K562 (cell line): ENCODE data around the gene ICAM2. TPM values are rescaled to one million over a fixed set of nuclear protein-coding genes. Genes with fewer than 3 reads are reported as not detected.
A peak's percentile ranks its signal among the peaks of the same experiment; 100 is the strongest.

ENCODE experiments used
- ARNT ChIP-seq, 2 experiments: fragments of 450-650 bp; IDR thresholded peaks; 2 replicates each; pipeline ENCODE4 v1.6.1; 2016; ENCODE audit warnings: mild to moderate bottlenecking in 1 of 2
- DPF2 ChIP-seq: fragments of 450-650 bp; IDR thresholded peaks from 2 replicates; pipeline ENCODE4 v1.6.1; 2016
- EP400 ChIP-seq: fragments of 450-650 bp; IDR thresholded peaks from 2 replicates; pipeline ENCODE4 v1.6.1; 2017; ENCODE audit warnings: antibody characterized with exemption, mild to moderate bottlenecking, moderate library complexity
- HDAC3 ChIP-seq: fragments of 450-650 bp; IDR thresholded peaks from 2 replicates; pipeline ENCODE4 v1.6.1; 2018; ENCODE audit warnings: borderline replicate concordance, mild to moderate bottlenecking, moderate library complexity; ENCODE audit not compliant: partially characterized antibody
- KDM1A ChIP-seq, 2 experiments: fragments of 450-650 bp; IDR thresholded peaks; 2 replicates each; pipeline ENCODE4 v1.6.1; 2016; ENCODE audit warnings: mild to moderate bottlenecking in 2 of 2
- MTA2 ChIP-seq: fragments of 450-650 bp; IDR thresholded peaks from 2 replicates; pipeline ENCODE4 v1.6.1; 2016; ENCODE audit warnings: low read depth
- MYNN ChIP-seq, 2 experiments: sonication (generic); formaldehyde crosslinking in 1 of 2; IDR thresholded peaks; 2 replicates each; pipeline versions ENCODE4 v1.5.0 to v1.6.1; 2016 to 2020; ENCODE audit warnings: antibody characterized with exemption in 1 of 2, missing genetic modification reagents in 1 of 2
- PHB2 ChIP-seq: fragments of 450-650 bp; IDR thresholded peaks from 2 replicates; pipeline ENCODE4 v1.6.1; 2017; ENCODE audit warnings: low read depth
- POLR2AphosphoS5 ChIP-seq: IDR thresholded peaks from 2 replicates; pipeline ENCODE4 v1.6.1; 2011; ENCODE audit warnings: mild to moderate bottlenecking, low read depth, low read length, moderate library complexity; ENCODE audit not compliant: control insufficient read depth, insufficient read depth
- RBBP5 ChIP-seq: fragments of 200-600 bp; sonication (generic); IDR thresholded peaks from 2 replicates; pipeline ENCODE4 v1.6.1; 2012; ENCODE audit warnings: borderline replicate concordance, mild to moderate bottlenecking, low read length, control low read depth, inconsistent platforms; ENCODE audit not compliant: insufficient read depth, poor library complexity, severe bottlenecking
- RBFOX2 ChIP-seq: fragments of 200-400 bp; formaldehyde crosslinking; IDR thresholded peaks from 2 replicates; pipeline ENCODE4 v1.6.1; 2017; ENCODE audit warnings: low read depth, mild to moderate bottlenecking, low read length, moderate library complexity
- SRF ChIP-seq, 2 experiments: fragments of 250-450, 450-650 bp in 1 of 2; sonication (Bioruptor Pico) in 1 of 2; sonication (generic) in 1 of 2; formaldehyde crosslinking; IDR thresholded peaks; 2 replicates each; pipeline versions ENCODE4 v1.5.0 to v1.5.1; 2020 to 2022; ENCODE audit warnings: mild to moderate bottlenecking in 1 of 2, missing genetic modification reagents in 1 of 2
- TFAP4 ChIP-seq: sonication (generic); formaldehyde crosslinking; IDR thresholded peaks from 2 replicates; pipeline ENCODE4 v1.8.0; 2022; ENCODE audit warnings: missing genetic modification reagents, mild to moderate bottlenecking, moderate library complexity, borderline replicate concordance
- TRIM24 ChIP-seq, 2 experiments: fragments of 450-650 bp; IDR thresholded peaks; 2 replicates each; pipeline ENCODE4 v1.6.1; 2016
- ZBTB11 ChIP-seq, 3 experiments: fragments of 200-800 bp in 1 of 3; fragments of 250-450 bp in 1 of 3; fragments of 450-650 bp in 1 of 3; sonication (Bioruptor Pico) in 1 of 3; sonication (Bioruptor generic) in 1 of 3; formaldehyde crosslinking in 1 of 3; IDR thresholded peaks; 2 replicates each; pipeline versions ENCODE4 v1.6.1 to v1.8.0; 2016 to 2022; ENCODE audit warnings: mild to moderate bottlenecking in 2 of 3, missing genetic modification characterization in 2 of 3, missing compliant biosample characterization in 1 of 3, moderate library complexity in 1 of 3
- ZBTB2 ChIP-seq: fragments of 450-650 bp; IDR thresholded peaks from 2 replicates; pipeline ENCODE4 v1.6.1; 2016; ENCODE audit warnings: antibody characterized with exemption
- ZNF316 ChIP-seq: fragments of 450-650 bp; IDR thresholded peaks from 2 replicates; pipeline ENCODE4 v1.6.1; 2016
- ZNF644 ChIP-seq: fragments of 200-800 bp; sonication (Bioruptor generic); IDR thresholded peaks from 2 replicates; pipeline ENCODE4 v1.6.1; 2016; ENCODE audit warnings: low read depth, missing genetic modification characterization, missing compliant biosample characterization
- ZNF766 ChIP-seq: fragments of 200-800 bp; sonication (Bioruptor generic); conservative IDR thresholded peaks from 2 replicates; pipeline ENCODE4 v1.6.1; 2016; ENCODE audit warnings: missing genetic modification characterization, missing compliant biosample characterization
- polyA plus RNA-seq, 8 experiments: library from polyadenylated mRNA; depleted of rRNA in 4 of 8; stranded (reverse) in 5 of 8; unstranded in 3 of 8; fragments of >200 nt; fragmentation: Nextera tagmentation in 2 of 8; fragmentation: Illumina TruSeq in 1 of 8; extraction: Ambion mirVana in 2 of 8; extraction: Trizol in 1 of 8; gene quantifications; 2 replicates each; pipeline versions ENCODE4 v1.2.1 to v1.2.3, GENCODE V29; 2011 to 2014; ENCODE audit warnings: inconsistent platforms in 1 of 8, missing spikeins in 1 of 8
- total RNA-seq, 7 experiments: library from RNA; depleted of rRNA in 6 of 7; stranded (reverse); fragments of >200 nt in 6 of 7; fragmentation: Illumina TruSeq in 2 of 7; extraction: Trizol in 2 of 7; gene quantifications; 2 replicates each; pipeline versions ENCODE4 v1.2.1 to v1.2.3, GENCODE V29; 2011 to 2021; ENCODE audit warnings: low replicate concordance in 1 of 7
- TF ChIP-seq, protein P1 (sequence below), 2 experiments: fragments of 200-800 bp in 1 of 2; sonication (Bioruptor generic) in 1 of 2; sonication (generic) in 1 of 2; formaldehyde crosslinking in 1 of 2; IDR thresholded peaks in 1 of 2; conservative IDR thresholded peaks in 1 of 2; 2 replicates each; pipeline versions ENCODE4 v1.5.0 to v1.6.1; 2016 to 2020; ENCODE audit warnings: missing compliant biosample characterization in 1 of 2, missing genetic modification characterization in 1 of 2, missing genetic modification reagents in 1 of 2

The ICAM2 gene
- total and polyA plus RNA-seq, 9 of the 15 experiments (the other 6 are each of a cell fraction or from before 2014, with no cell fraction given): 37.9 to 89.4 (median 60.6) TPM

GRCh38 chr17:64024215-64024654 lies 3.8 kb upstream of the ICAM2 start (continued):
- peak in 1 of 2 experiments; percentile 55; a peak in 2 of 4 replicates for TF ChIP-seq KDM1A (IDR thresholded peaks at IDR 0.05)
- TF ChIP-seq ZNF766: peak; percentile 91
- TF ChIP-seq MYNN (IDR thresholded peaks at IDR 0.05): no peak
- no peak for TF ChIP-seq MYNN (CRISPR knock-in tag; IDR thresholded peaks at IDR 0.05)
- TF ChIP-seq ZNF644 (tag): peak; percentile 56; the same call in 1 of the 2 replicates
- no peak; a peak in 1 of 4 replicates for TF ChIP-seq SRF (CRISPR knock-in tag; IDR thresholded peaks at IDR 0.05)
- peak; percentile 89 for TF ChIP-seq ZNF316
- TF ChIP-seq, protein P1, sequence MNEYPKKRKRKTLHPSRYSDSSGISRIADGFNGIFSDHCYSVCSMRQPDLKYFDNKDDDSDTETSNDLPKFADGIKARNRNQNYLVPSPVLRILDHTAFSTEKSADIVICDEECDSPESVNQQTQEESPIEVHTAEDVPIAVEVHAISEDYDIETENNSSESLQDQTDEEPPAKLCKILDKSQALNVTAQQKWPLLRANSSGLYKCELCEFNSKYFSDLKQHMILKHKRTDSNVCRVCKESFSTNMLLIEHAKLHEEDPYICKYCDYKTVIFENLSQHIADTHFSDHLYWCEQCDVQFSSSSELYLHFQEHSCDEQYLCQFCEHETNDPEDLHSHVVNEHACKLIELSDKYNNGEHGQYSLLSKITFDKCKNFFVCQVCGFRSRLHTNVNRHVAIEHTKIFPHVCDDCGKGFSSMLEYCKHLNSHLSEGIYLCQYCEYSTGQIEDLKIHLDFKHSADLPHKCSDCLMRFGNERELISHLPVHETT (CRISPR knock-in tag; conservative IDR thresholded peaks at IDR 0.05 in 1 of 2, IDR thresholded peaks at IDR 0.05 in 1 of 2): peak in 1 of 2 experiments; percentile 73; a peak in 1 of 4 replicates
- TF ChIP-seq RBBP5: peak; percentile 83
- TF ChIP-seq TRIM24 (IDR thresholded peaks at IDR 0.05): peak; percentile 51 to 68
- TF ChIP-seq ARNT (IDR thresholded peaks at IDR 0.05): peak in 1 of 2 experiments; percentile 56; a peak in 1 of 4 replicates
- 0 out of 2 replicates have a peak, but pooled peaks have one; percentile 59 for TF ChIP-seq POLR2AphosphoS5
- peak; percentile 69; the same call in 1 of the 2 replicates for TF ChIP-seq ZBTB2
- peak; percentile 50; the same call in 1 of the 2 replicates for TF ChIP-seq EP400
- TF ChIP-seq TFAP4 (CRISPR knock-in tag): peak; percentile 51; the same call in 1 of the 2 replicates
- peak; percentile 95 for TF ChIP-seq DPF2
- 0 out of 6 replicates have a peak, but pooled peaks of 1 of the 3 experiments have one; percentile 41 for TF ChIP-seq ZBTB11 (CRISPR knock-in tag; IDR thresholded peaks at IDR 0.05)
- peak; percentile 41; the same call in 1 of the 2 replicates for TF ChIP-seq PHB2
- 0 out of 2 replicates have a peak, but pooled peaks have one; percentile 37 for TF ChIP-seq RBFOX2
- peak; percentile 88 for TF ChIP-seq MTA2
- TF ChIP-seq HDAC3: peak; percentile 17
